ENCODE measurements around the gene SP5. TPM values are rescaled to one million over a fixed set of nuclear protein-coding genes. Genes with fewer than 3 reads are reported as not detected.

The SP5 gene
- total RNA-seq, 1 experiment from 2014 or later, result 0.64 TPM

- no TSS peak for BruUV-seq (replicated peaks)
- Histone ChIP-seq H3K9me3 (ENCODE audit: control insufficient read depth, insufficient read depth, low read depth, low read length) (no peaks in the 10 kb centered on the region), H3K27me3 (ENCODE audit: control insufficient read depth, insufficient read depth, low read length) (peaks cover 3% of the 10 kb centered on the region), H3K27ac (ENCODE audit: low read length) (no peak overlapping the region), H3K4me1 (ENCODE audit: control insufficient read depth, insufficient read depth, low read length) (no peaks in the 10 kb centered on the region), H3K4me3 (ENCODE audit: low read depth in 2 of 2, low read length in 2 of 2) (no peak overlapping the region), H3K36me3 (ENCODE audit: control insufficient read depth, insufficient read depth, low read length) (no peaks in the 10 kb centered on the region)
- DNase-seq (ENCODE audit: low read depth, low spot score) (no peak), ATAC-seq (no peak)
- in situ Hi-C loops (cut with HindIII; ENCODE audit: low pct_unique_long_range_greater_than_20kb, low sequenced_read_pairs), result no loop called here
- ChIA-PET POLR2A (no interaction called here), CTCF (no interaction called here)
- TF ChIP-seq REST (IDR thresholded peaks at IDR 0.05; ENCODE audit: insufficient read depth in 1 of 2, low read depth in 2 of 2, low read length in 1 of 2) (no peak), SIN3A (IDR thresholded peaks at IDR 0.05; ENCODE audit: borderline replicate concordance, insufficient read depth, low read depth, low read length) (no peak), TCF7L2 (IDR thresholded peaks at IDR 0.05; ENCODE audit: low read depth, low read length) (no peak), CTCF (IDR thresholded peaks at IDR 0.05) (no peak), POLR2AphosphoS5 (IDR thresholded peaks at IDR 0.05; ENCODE audit: low read depth, low read length) (no peak)
- intact Hi-C loops (cut with micrococcal nuclease; ENCODE audit: unreplicated experiment), result no loop called here
Measured at GRCh38 chr2:170669909-170670308, 45.2 kb upstream of the SP5 start.

- TF ChIP-seq POLR2AphosphoS5 (IDR thresholded peaks at IDR 0.05; ENCODE audit: low read depth, low read length) (no peak), SIN3A (IDR thresholded peaks at IDR 0.05; ENCODE audit: borderline replicate concordance, insufficient read depth, low read depth, low read length) (no peak), CTCF (IDR thresholded peaks at IDR 0.05) (no peak), REST (IDR thresholded peaks at IDR 0.05; ENCODE audit: insufficient read depth in 1 of 2, low read depth in 2 of 2, low read length in 1 of 2) (no peak), TCF7L2 (IDR thresholded peaks at IDR 0.05; ENCODE audit: low read depth, low read length) (no peak)
- intact Hi-C loops (cut with micrococcal nuclease; ENCODE audit: unreplicated experiment), result no loop called here
- no peak overlapping the region for H3K27ac ChIP-seq (ENCODE audit: low read length)
- in situ Hi-C loops (cut with HindIII; ENCODE audit: low pct_unique_long_range_greater_than_20kb, low sequenced_read_pairs), result no loop called here
- H3K36me3 ChIP-seq (ENCODE audit: control insufficient read depth, insufficient read depth, low read length), result no peaks in the 10 kb centered on the region
- no peak for ATAC-seq
- no peaks in the 10 kb centered on the region for H3K4me1 ChIP-seq (ENCODE audit: control insufficient read depth, insufficient read depth, low read length)
- POLR2A ChIA-PET, result no interaction called here
- CTCF ChIA-PET, result no interaction called here
- peaks cover 3% of the 10 kb centered on the region for H3K27me3 ChIP-seq (ENCODE audit: control insufficient read depth, insufficient read depth, low read length)
- DNase-seq (ENCODE audit: low read depth, low spot score), result no peak
- no peak overlapping the region for H3K4me3 ChIP-seq (ENCODE audit: low read depth in 2 of 2, low read length in 2 of 2)
- H3K9me3 ChIP-seq (ENCODE audit: control insufficient read depth, insufficient read depth, low read depth, low read length), result no peaks in the 10 kb centered on the region
- BruUV-seq (replicated peaks), result no TSS peak
Measured at GRCh38 chr2:170670651-170671050, 44.5 kb upstream of the SP5 start.

Measured in Panc1 (cell line).